ENCODE measurements around the gene UPP1.

DNA sequence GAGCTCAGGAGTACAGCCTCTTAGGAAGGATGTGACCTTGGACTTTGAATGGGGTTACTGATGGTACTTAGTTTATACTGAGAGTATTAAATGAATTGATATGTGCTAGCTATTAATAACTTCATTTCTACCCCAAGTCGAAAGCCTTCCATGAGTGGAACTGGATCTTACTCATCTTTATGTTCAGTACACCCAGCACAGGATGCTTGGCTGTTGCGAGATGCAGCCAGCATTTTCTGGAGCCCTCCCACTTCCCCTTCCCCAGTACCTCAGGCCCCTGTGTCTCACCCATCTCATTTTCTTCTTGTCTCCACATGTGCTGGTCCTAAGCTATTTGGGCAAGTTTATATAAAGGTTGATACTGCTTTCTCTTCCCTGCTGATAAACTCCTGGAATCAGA lies 7.2 kb downstream of the UPP1 start:
- no peak for TF ChIP-seq POLR2A (IDR thresholded peaks at IDR 0.05)
- TF ChIP-seq, protein P1, sequence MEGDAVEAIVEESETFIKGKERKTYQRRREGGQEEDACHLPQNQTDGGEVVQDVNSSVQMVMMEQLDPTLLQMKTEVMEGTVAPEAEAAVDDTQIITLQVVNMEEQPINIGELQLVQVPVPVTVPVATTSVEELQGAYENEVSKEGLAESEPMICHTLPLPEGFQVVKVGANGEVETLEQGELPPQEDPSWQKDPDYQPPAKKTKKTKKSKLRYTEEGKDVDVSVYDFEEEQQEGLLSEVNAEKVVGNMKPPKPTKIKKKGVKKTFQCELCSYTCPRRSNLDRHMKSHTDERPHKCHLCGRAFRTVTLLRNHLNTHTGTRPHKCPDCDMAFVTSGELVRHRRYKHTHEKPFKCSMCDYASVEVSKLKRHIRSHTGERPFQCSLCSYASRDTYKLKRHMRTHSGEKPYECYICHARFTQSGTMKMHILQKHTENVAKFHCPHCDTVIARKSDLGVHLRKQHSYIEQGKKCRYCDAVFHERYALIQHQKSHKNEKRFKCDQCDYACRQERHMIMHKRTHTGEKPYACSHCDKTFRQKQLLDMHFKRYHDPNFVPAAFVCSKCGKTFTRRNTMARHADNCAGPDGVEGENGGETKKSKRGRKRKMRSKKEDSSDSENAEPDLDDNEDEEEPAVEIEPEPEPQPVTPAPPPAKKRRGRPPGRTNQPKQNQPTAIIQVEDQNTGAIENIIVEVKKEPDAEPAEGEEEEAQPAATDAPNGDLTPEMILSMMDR (IDR thresholded peaks at IDR 0.05) = no peak

All from esophagus squamous epithelium (tissue), 4 donors.